Measurements from ENCODE around the gene PIGP. TPM values are rescaled to one million over a fixed set of nuclear protein-coding genes. Genes with fewer than 3 reads are reported as not detected.

PIGP gene
- total and polyA plus RNA-seq, 2 donors (not counting 3 experiments of a cell fraction or from before 2014, with no cell fraction given): 11.4 to 18.9 TPM

DNA sequence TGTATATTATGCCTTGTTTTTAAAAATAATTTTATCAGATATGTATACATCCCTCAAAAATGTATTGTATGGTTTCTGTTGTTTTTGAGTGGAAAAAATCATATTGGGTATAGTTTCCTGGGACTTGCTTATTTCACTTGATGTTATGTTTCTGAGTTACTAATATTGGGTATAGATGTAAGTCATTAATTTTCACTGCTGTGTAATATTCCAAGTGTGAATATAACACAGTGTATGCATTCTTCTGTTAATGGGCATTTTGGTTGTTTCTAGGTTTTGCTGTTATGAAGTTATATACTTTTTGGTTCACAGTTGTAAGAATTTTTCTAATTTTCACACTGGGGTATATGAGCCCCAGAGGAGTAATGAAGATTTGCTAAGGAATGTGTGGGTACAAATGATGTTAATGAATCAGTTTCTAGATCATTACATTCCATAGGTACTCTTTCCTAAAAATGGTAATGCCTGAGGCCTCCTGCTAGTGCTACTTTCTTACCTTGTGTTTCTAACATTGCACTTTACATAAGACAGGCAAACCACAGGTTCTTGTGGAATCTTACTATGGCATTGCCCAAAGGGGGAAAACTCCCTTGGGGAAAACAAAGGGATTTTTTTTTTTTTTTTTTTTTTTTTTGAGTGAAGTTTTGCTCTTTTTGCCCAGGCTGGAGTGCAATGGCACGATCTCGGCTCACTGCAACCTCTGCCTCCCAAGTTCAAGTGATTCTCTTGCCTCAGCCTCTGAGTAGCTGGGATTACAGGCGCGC lies 3.4 kb upstream of the PIGP start:
- BruUV-seq (replicated peaks): no TSS peak

DNA sequence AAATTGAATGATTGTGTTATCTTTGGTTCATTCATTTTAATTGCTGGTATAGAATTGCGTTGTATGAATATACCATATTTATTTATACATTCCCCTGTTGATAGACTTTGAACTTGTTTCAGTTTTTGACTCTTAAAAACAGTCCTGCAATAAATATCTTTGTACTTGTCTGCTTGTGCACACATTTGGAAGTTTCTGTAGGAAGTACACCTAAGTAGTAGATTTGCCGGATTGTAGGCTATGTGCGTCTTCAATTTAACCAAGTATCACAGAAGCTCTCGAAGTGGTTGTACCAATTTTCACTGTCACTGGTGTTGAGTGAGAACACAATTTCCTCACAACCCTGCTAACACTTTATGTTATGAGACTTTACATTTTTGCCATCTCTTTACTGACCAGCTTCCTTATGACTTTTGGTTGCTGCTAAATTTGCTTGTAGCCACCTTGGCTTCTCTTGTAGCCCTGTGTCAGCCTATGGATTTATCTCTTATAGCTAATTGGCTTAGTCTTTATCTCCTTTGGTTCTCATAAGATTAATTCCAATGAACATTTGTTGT lies 2.4 kb upstream of the PIGP start:
- no peak for FAIRE-seq
- DNase-seq (ENCODE audit: low read depth, low spot score): no peak
- no peaks in the 10 kb centered on the region for H3K36me3 ChIP-seq (ENCODE audit: control insufficient read depth in 2 of 2, extremely low read depth in 1 of 2, insufficient read depth in 2 of 2, low read length in 2 of 2)
- peaks cover 17% of the 10 kb centered on the region for H3K4me1 ChIP-seq (ENCODE audit: control insufficient read depth, extremely low read depth, insufficient read depth, low read length)
- no peaks in the 10 kb centered on the region for H3K27me3 ChIP-seq (ENCODE audit: control insufficient read depth in 2 of 2, insufficient read depth in 2 of 2, low read length in 2 of 2)
- intact Hi-C loops (cut with micrococcal nuclease): no loop called here
- peaks cover 2% of the 10 kb centered on the region for H4K20me1 ChIP-seq (replicated peaks; ENCODE audit: control insufficient read depth, extremely low read depth, insufficient read depth, low read length)
- CTCF ChIA-PET: interaction anchor here (1.1 kb wide), 1 partner anchor 13 kb away, joined by 3 read pairs; no protein-coding TSS in a partner anchor
- no peak overlapping the region for H3K27ac ChIP-seq (ENCODE audit: insufficient read depth, low read depth, low read length)
- no peak overlapping the region for H2AFZ ChIP-seq (ENCODE audit: low read depth, low read length)
- TSS peak; percentile 10 for BruUV-seq (replicated peaks)
- no peaks in the 10 kb centered on the region for H3K9me1 ChIP-seq (replicated peaks; ENCODE audit: control insufficient read depth, extremely low read depth, insufficient read depth, low read length)
- H3K79me2 ChIP-seq (ENCODE audit: control insufficient read depth, insufficient read depth, low read length): peaks cover 56% of the 10 kb centered on the region
- no peak overlapping the region for H3K9ac ChIP-seq (replicated peaks; ENCODE audit: extremely low read depth, insufficient read depth, low read length)
- dilution Hi-C loops (cut with MboI; ENCODE audit: extremely low pct_ligation_motif_present, low sequenced_read_pairs): no loop called here
- H3K4me3 ChIP-seq (replicated peaks in 1 of 3; ENCODE audit: insufficient read depth in 1 of 3, low read depth in 1 of 3, low read length in 3 of 3): no peak overlapping the region
- peak overlapping the region; percentile 1 for H3K4me2 ChIP-seq (ENCODE audit: insufficient read depth, low read length)
- no peaks in the 10 kb centered on the region for H3K9me3 ChIP-seq (replicated peaks; ENCODE audit: control insufficient read depth, insufficient read depth, low read length)
- no peak for TF ChIP-seq EZH2 (IDR thresholded peaks at IDR 0.05; ENCODE audit: borderline replicate concordance, low read depth, low read length, severe bottlenecking)
- no peak for TF ChIP-seq FOS (IDR thresholded peaks at IDR 0.05; ENCODE audit: borderline replicate concordance, insufficient read depth, low read length)
- no peak for TF ChIP-seq MYC (IDR thresholded peaks at IDR 0.05; ENCODE audit: low read depth, low read length)
- TF ChIP-seq POLR2A (IDR thresholded peaks at IDR 0.05; ENCODE audit: low read depth, low read length): no peak
- POLR2A ChIA-PET: interaction anchor here (0.7 kb wide), 1 partner anchor 65 kb away, joined by 3 read pairs; no protein-coding TSS in a partner anchor

More for the DNA sequence above, 3.4 kb upstream of the PIGP start:
- no peak for DNase-seq (ENCODE audit: low read depth, low spot score)
- Histone ChIP-seq H4K20me1 (replicated peaks; ENCODE audit: control insufficient read depth, extremely low read depth, insufficient read depth, low read length) (peaks cover 2% of the 10 kb centered on the region), H2AFZ (ENCODE audit: low read depth, low read length) (no peak overlapping the region), H3K79me2 (ENCODE audit: control insufficient read depth, insufficient read depth, low read length) (peaks cover 61% of the 10 kb centered on the region), H3K4me3 (replicated peaks in 1 of 3; ENCODE audit: insufficient read depth in 1 of 3, low read depth in 1 of 3, low read length in 3 of 3) (no peak overlapping the region), H3K9ac (replicated peaks; ENCODE audit: extremely low read depth, insufficient read depth, low read length) (no peak overlapping the region), H3K36me3 (ENCODE audit: control insufficient read depth in 2 of 2, extremely low read depth in 1 of 2, insufficient read depth in 2 of 2, low read length in 2 of 2) (no peaks in the 10 kb centered on the region), H3K9me3 (replicated peaks; ENCODE audit: control insufficient read depth, insufficient read depth, low read length) (no peaks in the 10 kb centered on the region), H3K4me1 (ENCODE audit: control insufficient read depth, extremely low read depth, insufficient read depth, low read length) (peaks cover 16% of the 10 kb centered on the region), H3K4me2 (ENCODE audit: insufficient read depth, low read length) (no peak overlapping the region), H3K9me1 (replicated peaks; ENCODE audit: control insufficient read depth, extremely low read depth, insufficient read depth, low read length) (no peaks in the 10 kb centered on the region), H3K27ac (ENCODE audit: insufficient read depth, low read depth, low read length) (no peak overlapping the region), H3K27me3 (ENCODE audit: control insufficient read depth in 2 of 2, insufficient read depth in 2 of 2, low read length in 2 of 2) (no peaks in the 10 kb centered on the region)
- intact Hi-C loops (cut with micrococcal nuclease) (no loop called here), dilution Hi-C loops (cut with MboI; ENCODE audit: extremely low pct_ligation_motif_present, low sequenced_read_pairs) (no loop called here)
- no peak for FAIRE-seq
- ChIA-PET POLR2A (no interaction called here), CTCF (no interaction called here)
- no peak for TF ChIP-seq MYC (IDR thresholded peaks at IDR 0.05; ENCODE audit: low read depth, low read length)
- TF ChIP-seq EZH2 (IDR thresholded peaks at IDR 0.05; ENCODE audit: borderline replicate concordance, low read depth, low read length, severe bottlenecking): no peak
- no peak for TF ChIP-seq JUN (IDR thresholded peaks at IDR 0.05; ENCODE audit: borderline replicate concordance, insufficient read depth, insufficient read length, low read depth)

All from endothelial cell of umbilical vein (primary cell).